8988T (cell line): Measurements from ENCODE around the gene NHSL2.

Source experiments
- DNase-seq: peaks from one replicate; pipeline ENCODE4 v3.0.0; 2011

Gene NHSL2

GRCh38 chrX:72081605-72082320 lies 171.1 kb downstream of the NHSL2 start:
- no peak for DNase-seq

GRCh38 chrX:72083291-72083690 lies 172.6 kb downstream of the NHSL2 start:
- no peak for DNase-seq

- DNase-seq, result no peak
Observed at GRCh38 chrX:72084114-72084513, 173.5 kb downstream of the NHSL2 start.

- DNase-seq, result no peak
Observed at GRCh38 chrX:72086995-72087394, 176.3 kb downstream of the NHSL2 start.

GRCh38 chrX:72088761-72089160 lies 178.1 kb downstream of the NHSL2 start:
- DNase-seq, result no peak

- no peak for DNase-seq
Observed at GRCh38 chrX:72089254-72089653, 178.6 kb downstream of the NHSL2 start.

- no peak for DNase-seq
Observed at GRCh38 chrX:72094894-72095293, 184.2 kb downstream of the NHSL2 start.

- DNase-seq, result no peak
Observed at GRCh38 chrX:72095370-72095769, 184.7 kb downstream of the NHSL2 start.

- no peak for DNase-seq
Observed at GRCh38 chrX:72097098-72097497, 186.5 kb downstream of the NHSL2 start.

- no peak for DNase-seq
Observed at GRCh38 chrX:72100051-72100755, 189.6 kb downstream of the NHSL2 start.

- no peak for DNase-seq
Observed at GRCh38 chrX:72100824-72101351, 190.2 kb downstream of the NHSL2 start.

- no peak for DNase-seq
Observed at GRCh38 chrX:72101597-72102037, 191.0 kb downstream of the NHSL2 start.

- DNase-seq, result no peak
Observed at GRCh38 chrX:72102126-72102525, 191.5 kb downstream of the NHSL2 start.

- no peak for DNase-seq
Observed at GRCh38 chrX:72102760-72103159, 192.1 kb downstream of the NHSL2 start.

- DNase-seq, result no peak
Observed at GRCh38 chrX:72105436-72105835, 194.8 kb downstream of the NHSL2 start.

GRCh38 chrX:72107320-72107719 lies 196.7 kb downstream of the NHSL2 start:
- DNase-seq, result no peak

- no peak for DNase-seq
Observed at GRCh38 chrX:72107841-72108595, 197.4 kb downstream of the NHSL2 start.

- DNase-seq, result no peak
Observed at GRCh38 chrX:72108666-72109065, 198.0 kb downstream of the NHSL2 start.

- no peak for DNase-seq
Observed at GRCh38 chrX:72110051-72110875, 199.6 kb downstream of the NHSL2 start.

GRCh38 chrX:72110876-72111708 lies 200.4 kb downstream of the NHSL2 start:
- no peak for DNase-seq

GRCh38 chrX:72113461-72113860 lies 202.8 kb downstream of the NHSL2 start:
- DNase-seq, result no peak

- DNase-seq, result no peak
Observed at GRCh38 chrX:72114306-72114705, 203.7 kb downstream of the NHSL2 start.
